GM12878 (cell line): ENCODE measurements around the gene MAMDC4. TPM values are rescaled to one million over a fixed set of nuclear protein-coding genes. Genes with fewer than 3 reads are reported as not detected.

Experiments used
- ATAC-seq: fragments of 200-7000 bp; cut with Tn5 transposase; 3 replicates; pipeline ENCODE4 v1.9.1; 2020; ENCODE audit warnings: mild to moderate bottlenecking, moderate library complexity
- BruUV-seq: library from RNA; stranded (reverse); fragments of 400-500 nt; replicated peaks from 2 replicates; lab custom pipeline; 2021; lab: Mats Ljungman, UMichigan
- CTCF ChIA-PET: fragments of 300-600 bp; sonication (Branson Sonifier 250); formaldehyde crosslinking; extraction: SDS; loops from one replicate; lab custom pipeline; 2021; ENCODE audit warnings: inconsistent platforms; lab: Yijun Ruan, JAX
- POLR2A ChIA-PET: fragments of 350-600 bp; formaldehyde crosslinking; extraction: SDS; loops from one replicate; lab custom pipeline; 2021; ENCODE audit warnings: inconsistent platforms; lab: Charles Lee
- RAD21 ChIA-PET: fragments of 300-600 bp; sonication (Branson Sonifier 250); formaldehyde crosslinking; loops from one replicate; lab custom pipeline; 2023; ENCODE audit warnings: antibody characterized with exemption; ENCODE audit not compliant: unreplicated experiment; lab: Charles Lee
- SMC1A ChIA-PET: fragments of 300-600 bp; sonication (Branson Sonifier 250); formaldehyde crosslinking; loops from one replicate; lab custom pipeline; 2023; ENCODE audit not compliant: unreplicated experiment, uncharacterized antibody; lab: Charles Lee
- DNase-seq: peaks from one replicate; pipeline ENCODE4 v3.0.0-alpha.2; 2011; ENCODE audit warnings: low read depth, low spot score
- FAIRE-seq: peaks from 3 replicates; lab custom pipeline; 2011; peaks lifted over from hg19 to GRCh38; lab: Jason Lieb, UNC
- H2AFZ ChIP-seq: 2 replicates; pipeline ENCODE4 v1.6.0; 2011; ENCODE audit warnings: low read depth, low read length, control low read depth; ENCODE audit not compliant: control insufficient read depth
- H3K27ac ChIP-seq: 2 replicates; pipeline ENCODE4 v1.5.1; 2011; ENCODE audit warnings: control low read depth; ENCODE audit not compliant: control insufficient read depth, insufficient read depth
- H3K27me3 ChIP-seq, 2 experiments: replicated peaks in 1 of 2; 2 replicates each; pipeline versions ENCODE4 v1.6.0 to v1.6.1; 2011; ENCODE audit warnings: low read length in 1 of 2; ENCODE audit not compliant: control insufficient read depth in 2 of 2, insufficient read depth in 2 of 2
- H3K36me3 ChIP-seq, 2 experiments: 2 replicates each; pipeline ENCODE4 v1.5.1; 2011; ENCODE audit warnings: low read length in 1 of 2; ENCODE audit not compliant: control insufficient read depth in 2 of 2, insufficient read depth in 2 of 2
- H3K4me1 ChIP-seq: 2 replicates; pipeline ENCODE4 v1.6.1; 2011; ENCODE audit warnings: mild to moderate bottlenecking, low read length, moderate library complexity, mixed read lengths; ENCODE audit not compliant: control insufficient read depth, insufficient read depth
- H3K4me2 ChIP-seq: 2 replicates; pipeline ENCODE4 v1.6.0; 2011; ENCODE audit warnings: control low read depth; ENCODE audit not compliant: control insufficient read depth, insufficient read depth
- H3K4me3 ChIP-seq: fragments of 200-600 bp; sonication (generic); 2 replicates; pipeline ENCODE4 v1.5.1; 2016
- H3K79me2 ChIP-seq: 2 replicates; pipeline ENCODE4 v1.6.0; 2011; ENCODE audit warnings: low read length; ENCODE audit not compliant: control insufficient read depth, insufficient read depth
- H3K9ac ChIP-seq: 2 replicates; pipeline ENCODE4 v1.8.0; 2011; ENCODE audit warnings: low read length, control low read depth, mixed read lengths; ENCODE audit not compliant: control insufficient read depth, insufficient read depth
- H3K9me3 ChIP-seq: replicated peaks from 3 replicates; pipeline ENCODE4 v1.5.1; 2011; ENCODE audit warnings: mild to moderate bottlenecking, low read length; ENCODE audit not compliant: control insufficient read depth, insufficient read depth
- H4K20me1 ChIP-seq: 2 replicates; pipeline ENCODE4 v1.6.0; 2011; ENCODE audit not compliant: control insufficient read depth, insufficient read depth
- BMI1 ChIP-seq: fragments of 450-650 bp; IDR thresholded peaks from 2 replicates; pipeline ENCODE4 v1.6.1; 2016; ENCODE audit warnings: mild to moderate bottlenecking, moderate library complexity, borderline replicate concordance
- PKNOX1 ChIP-seq: fragments of 450-650 bp; IDR thresholded peaks from 2 replicates; pipeline ENCODE4 v1.6.1; 2016; ENCODE audit warnings: mild to moderate bottlenecking
- POLR2A ChIP-seq: IDR thresholded peaks from 2 replicates; pipeline ENCODE4 v1.6.1; 2011; ENCODE audit warnings: low read depth, mild to moderate bottlenecking, low read length
- POLR2AphosphoS2 ChIP-seq: IDR thresholded peaks from 2 replicates; pipeline ENCODE4 v1.6.1; 2011; ENCODE audit warnings: low read depth, mild to moderate bottlenecking, low read length, improper control_type of control experiment, moderate library complexity
- POU2F2 ChIP-seq: IDR thresholded peaks from 3 replicates; pipeline ENCODE4 v1.6.1; 2011; ENCODE audit warnings: low read depth, mild to moderate bottlenecking, low read length, borderline replicate concordance
- whole genome bisulfite sequencing: methylation state at CpG from one replicate; pipeline ENCODE4 v1.1.6; 2016; ENCODE audit warnings: low lambda C conversion rate; ENCODE audit not compliant: insufficient replicate concordance, insufficient coverage; ENCODE audit errors: missing lambda C conversion rate; 5-methylcytosine and 5-hydroxymethylcytosine counted together
- in situ Hi-C: fragments of 300-500 bp; cut with MboI; formaldehyde crosslinking; loops from 9 replicates; pipeline ENCODE4 v1.14.3; 2018; ENCODE audit warnings: mixed read lengths
- intact Hi-C: fragments of 100-400 bp; cut with micrococcal nuclease; formaldehyde crosslinking; loops from one replicate; pipeline ENCODE4 v1.14.2; 2022; ENCODE audit not compliant: unreplicated experiment
- polyA plus RNA-seq, 11 experiments: library from polyadenylated mRNA; depleted of rRNA in 4 of 11; unstranded in 6 of 11; stranded (reverse) in 5 of 11; fragments of >200 nt; fragmentation: Nextera tagmentation in 4 of 11; fragmentation: Illumina TruSeq in 1 of 11; extraction: Ambion mirVana in 4 of 11; extraction: Trizol in 1 of 11; gene quantifications; 1 replicate in 1 of 11; 2 replicates in 10 of 11; pipeline versions ENCODE4 v1.2.1 to v1.2.3, GENCODE V29; 2011 to 2016; ENCODE audit warnings: inconsistent platforms in 2 of 11, missing spikeins in 2 of 11, low read depth in 1 of 11
- total RNA-seq, 4 experiments: library from RNA; depleted of rRNA in 3 of 4; stranded (reverse); fragments of >200 nt in 3 of 4; fragmentation: Illumina TruSeq in 1 of 4; extraction: Trizol in 1 of 4; gene quantifications; 2 replicates each; pipeline versions ENCODE4 v1.2.1 to v1.2.3, GENCODE V29; 2013 to 2021

The MAMDC4 gene
- total and polyA plus RNA-seq, 10 of the 15 experiments (the other 5 are each of a cell fraction or from before 2014, with no cell fraction given): 0.22 to 5.7 (median 2.4) TPM; not detected in 1

GRCh38 chr9:136850866-136851775 lies 1.0 kb upstream of the MAMDC4 start:
- Histone ChIP-seq H3K4me2 (no peak overlapping the region), H3K79me2 (peaks cover 10% of the 10 kb centered on the region; the same call in 1 of the 2 replicates), H3K4me3 (no peak overlapping the region), H3K4me1 (peaks cover 7% of the 10 kb centered on the region), H4K20me1 (no peaks in the 10 kb centered on the region; the same call in 1 of the 2 replicates), H3K9ac (no peak overlapping the region), H3K27me3 (no peaks in the 10 kb centered on the region; a peak in 1 of 4 replicates), H2AFZ (no peak overlapping the region), H3K27ac (no peak overlapping the region), H3K9me3 (peaks cover 4% of the 10 kb centered on the region; the same call in 1 of the 3 replicates), H3K36me3 (peaks cover 4 to 8% of the 10 kb centered on the region in 2 experiments; a peak in 3 of 4 replicates)
- ChIA-PET RAD21 (no interaction called here), SMC1A (no interaction called here), CTCF (interaction anchor here (0.6 to 1.2 kb wide), 2 partner anchors 47 to 54 kb away, joined by 3 to 4 read pairs; no protein-coding TSS in a partner anchor), POLR2A (interaction anchor here (1.0 kb wide), 1 partner anchor 40 kb away, joined by 3 read pairs; no protein-coding TSS in a partner anchor)
- no TSS peak for BruUV-seq
- 78% methylated on average over 23 of the region's 23 CpGs for WGBS
- FAIRE-seq: no peak
- ATAC-seq: no peak
- peak; percentile 22; the same call in 1 of the 2 replicates for TF ChIP-seq POLR2AphosphoS2
- TF ChIP-seq BMI1: no peak
- no peak for TF ChIP-seq PKNOX1
- TF ChIP-seq POU2F2: peak; percentile 12; the same call in 1 of the 3 replicates
- TF ChIP-seq POLR2A: peak; percentile 34; the same call in 1 of the 2 replicates
- in situ Hi-C loops: no loop called here
- no peak for DNase-seq
- intact Hi-C loops: loop anchor here (5.0 kb wide), 1 partner anchor 91 kb away; the partner anchor contains the start of gene FBXW5
